K562 (cell line): ENCODE data around the gene TCAF1. TPM values are rescaled to one million over a fixed set of nuclear protein-coding genes. Genes with fewer than 3 reads are reported as not detected.

Source experiments
- ATAC-seq: fragments of 200-7000 bp; cut with Tn5 transposase; 3 replicates; pipeline ENCODE4 v1.9.1; 2020; ENCODE audit warnings: moderate library complexity
- BruUV-seq: library from RNA; stranded (reverse); fragments of 400-500 nt; replicated peaks from 2 replicates; lab custom pipeline; 2021; lab: Mats Ljungman, UMichigan
- CTCF ChIA-PET: fragments of 300-600 bp; formaldehyde crosslinking; extraction: SDS; loops from one replicate; lab custom pipeline; 2021; ENCODE audit warnings: low intra/inter-chr PET ratio; lab: Yijun Ruan, JAX
- POLR2A ChIA-PET: fragments of 300-600, 350-650 bp; sonication (Branson Sonifier 250); formaldehyde crosslinking; extraction: SDS; loops from one replicate; lab custom pipeline; 2021; ENCODE audit warnings: antibody characterized with exemption, inconsistent platforms; lab: Yijun Ruan, JAX
- DNase-seq, 4 experiments: peaks; one replicate each; pipeline versions ENCODE4 v3.0.0 to v3.0.0-alpha.2; 2011 to 2018; ENCODE audit warnings: low spot score in 3 of 4, mixed read lengths in 3 of 4; ENCODE audit errors: extremely low read depth in 1 of 4
- FAIRE-seq: peaks from 2 replicates; lab custom pipeline; 2011; peaks lifted over from hg19 to GRCh38; lab: Jason Lieb, UNC
- H2AFZ ChIP-seq: 2 replicates; pipeline ENCODE4 v1.6.0; 2011; ENCODE audit warnings: low read depth, low read length, control low read depth, inconsistent platforms
- H3K27ac ChIP-seq: fragments of 200-600 bp; 3 replicates; pipeline ENCODE4 v1.8.0; 2011; ENCODE audit warnings: low read depth, mild to moderate bottlenecking, control low read depth, inconsistent platforms, low read length, moderate library complexity, mixed read lengths; ENCODE audit errors: extremely low read depth
- H3K27me3 ChIP-seq, 2 experiments: fragments of 300-600 bp in 1 of 2; 2 replicates in 1 of 2; 3 replicates in 1 of 2; pipeline versions ENCODE4 v1.6.0 to v1.8.0; 2011; ENCODE audit warnings: inconsistent platforms in 2 of 2, low read length in 2 of 2, mild to moderate bottlenecking in 1 of 2, mixed read lengths in 1 of 2, moderate library complexity in 1 of 2; ENCODE audit not compliant: control insufficient read depth in 2 of 2, insufficient read depth in 2 of 2
- H3K36me3 ChIP-seq: fragments of 300-600 bp; 3 replicates; pipeline ENCODE4 v1.8.0; 2011; ENCODE audit warnings: mild to moderate bottlenecking, low read length, inconsistent platforms; ENCODE audit not compliant: control insufficient read depth, insufficient read depth
- H3K4me1 ChIP-seq, 2 experiments: fragments of 200-600 bp in 1 of 2; replicated peaks in 1 of 2; 2 replicates in 1 of 2; 3 replicates in 1 of 2; pipeline versions ENCODE4 v1.5.1 to v1.8.0; 2011; ENCODE audit warnings: inconsistent platforms in 2 of 2, low read length in 2 of 2, mild to moderate bottlenecking in 1 of 2, mixed read lengths in 1 of 2, moderate library complexity in 1 of 2; ENCODE audit not compliant: control insufficient read depth in 2 of 2, insufficient read depth in 2 of 2
- H3K4me2 ChIP-seq: 2 replicates; pipeline ENCODE4 v1.6.1; 2011; ENCODE audit warnings: low read length, control low read depth, inconsistent platforms, mixed read lengths; ENCODE audit not compliant: insufficient read depth
- H3K4me3 ChIP-seq: fragments of 200-600 bp; sonication (generic), shearing (Covaris generic); 2 replicates; pipeline ENCODE4 v1.5.1; 2016; ENCODE audit warnings: control low read depth, inconsistent platforms
- H3K79me2 ChIP-seq: fragments of 200-600 bp; 3 replicates; pipeline ENCODE4 v1.8.0; 2011; ENCODE audit warnings: low read length, inconsistent platforms; ENCODE audit not compliant: control insufficient read depth, insufficient read depth
- H3K9ac ChIP-seq, 2 experiments: 2 replicates each; pipeline versions ENCODE4 v1.6.0 to v1.6.1; 2011; ENCODE audit warnings: low read depth in 2 of 2, low read length in 2 of 2, control low read depth in 1 of 2, inconsistent platforms in 1 of 2, mild to moderate bottlenecking in 1 of 2, mixed read lengths in 1 of 2; ENCODE audit not compliant: insufficient read depth in 1 of 2
- H3K9me1 ChIP-seq: one replicate; pipeline ENCODE4 v1.6.0; 2011; ENCODE audit warnings: inconsistent platforms, mild to moderate bottlenecking, low read length, moderate library complexity; ENCODE audit not compliant: control insufficient read depth, insufficient read depth
- H3K9me3 ChIP-seq: replicated peaks from 2 replicates; pipeline ENCODE4 v1.5.1; 2011; ENCODE audit warnings: low read depth, low read length, inconsistent platforms; ENCODE audit not compliant: control insufficient read depth, insufficient read depth
- H4K20me1 ChIP-seq: replicated peaks from 2 replicates; pipeline ENCODE4 v1.6.1; 2011; ENCODE audit warnings: low read length, inconsistent platforms, mixed read lengths; ENCODE audit not compliant: control insufficient read depth, insufficient read depth
- E2F6 ChIP-seq, 2 experiments: IDR thresholded peaks; 2 replicates each; pipeline ENCODE4 v1.6.1; 2011; ENCODE audit warnings: borderline replicate concordance in 1 of 2, control low read depth in 1 of 2, low read depth in 1 of 2, low read length in 1 of 2, mild to moderate bottlenecking in 1 of 2, mixed read lengths in 1 of 2, moderate library complexity in 1 of 2; ENCODE audit not compliant: insufficient read depth in 1 of 2, insufficient read length in 1 of 2, poor library complexity in 1 of 2, severe bottlenecking in 1 of 2; ENCODE audit errors: extremely low read depth in 1 of 2
- GABPA ChIP-seq: fragments of 200-800 bp; sonication (Bioruptor generic); conservative IDR thresholded peaks from 2 replicates; pipeline ENCODE4 v1.6.1; 2016; ENCODE audit warnings: low read depth, missing genetic modification characterization, missing compliant biosample characterization
- NCOA4 ChIP-seq: fragments of 450-650 bp; IDR thresholded peaks from 2 replicates; pipeline ENCODE4 v1.6.1; 2018; ENCODE audit warnings: mild to moderate bottlenecking; ENCODE audit not compliant: partially characterized antibody
- PML ChIP-seq: IDR thresholded peaks from 2 replicates; pipeline ENCODE4 v1.6.1; 2012; ENCODE audit warnings: low read length, inconsistent platforms
- POLR2H ChIP-seq: IDR thresholded peaks from 2 replicates; pipeline ENCODE4 v1.6.1; 2016; ENCODE audit warnings: missing genetic modification characterization, low read depth, mild to moderate bottlenecking, control low read depth, missing compliant biosample characterization, moderate library complexity
- SAFB2 ChIP-seq: fragments of 200-400 bp; formaldehyde crosslinking; IDR thresholded peaks from 2 replicates; pipeline ENCODE4 v1.6.1; 2018; ENCODE audit warnings: borderline replicate concordance, low read length, low read depth, moderate library complexity; ENCODE audit not compliant: severe bottlenecking
- TEAD2 ChIP-seq: fragments of 450-650 bp; IDR thresholded peaks from 2 replicates; pipeline ENCODE4 v1.6.1; 2016; ENCODE audit warnings: missing genetic modification characterization, control low read depth, missing compliant biosample characterization
- ZNF274 ChIP-seq: IDR thresholded peaks from 2 replicates; pipeline ENCODE4 v1.6.1; 2011; ENCODE audit warnings: low read depth, mild to moderate bottlenecking, low read length, moderate library complexity, borderline replicate concordance
- ZNF445 ChIP-seq: fragments of 250-450 bp; sonication (Bioruptor Pico); IDR thresholded peaks from 2 replicates; pipeline ENCODE4 v1.4.0; 2020; ENCODE audit warnings: low read depth, mild to moderate bottlenecking, moderate library complexity
- WGBS: fragments of 100-300 bp; shearing (Covaris generic); methylation state at CpG from one replicate; pipeline ENCODE4 v1.1.6; 2016; ENCODE audit warnings: low coverage, mixed read lengths; ENCODE audit not compliant: insufficient coverage; ENCODE audit errors: missing lambda C conversion rate; 5-methylcytosine and 5-hydroxymethylcytosine counted together
- in situ Hi-C: fragments of 300-500 bp; cut with MboI; formaldehyde crosslinking; loops from 4 replicates; pipeline ENCODE4 v1.15.0; 2018; ENCODE audit warnings: inconsistent platforms, mixed read lengths
- intact Hi-C: fragments of 100-400 bp; cut with micrococcal nuclease; formaldehyde crosslinking; loops from 2 replicates; pipeline ENCODE4 v1.14.2; 2022
- polyA plus RNA-seq, 8 experiments: library from polyadenylated mRNA; depleted of rRNA in 4 of 8; stranded (reverse) in 5 of 8; unstranded in 3 of 8; fragments of >200 nt; fragmentation: Nextera tagmentation in 2 of 8; fragmentation: Illumina TruSeq in 1 of 8; extraction: Ambion mirVana in 2 of 8; extraction: Trizol in 1 of 8; gene quantifications; 2 replicates each; pipeline versions ENCODE4 v1.2.1 to v1.2.3, GENCODE V29; 2011 to 2014; ENCODE audit warnings: inconsistent platforms in 1 of 8, missing spikeins in 1 of 8
- total RNA-seq, 7 experiments: library from RNA; depleted of rRNA in 6 of 7; stranded (reverse); fragments of >200 nt in 6 of 7; fragmentation: Illumina TruSeq in 2 of 7; extraction: Trizol in 2 of 7; gene quantifications; 2 replicates each; pipeline versions ENCODE4 v1.2.1 to v1.2.3, GENCODE V29; 2011 to 2021; ENCODE audit warnings: low replicate concordance in 1 of 7
- TF ChIP-seq, protein P1 (sequence below), 2 experiments: fragments of 450-650 bp; IDR thresholded peaks; 2 replicates each; pipeline ENCODE4 v1.6.1; 2016

The TCAF1 gene
- total and polyA plus RNA-seq, 9 of the 15 experiments (the other 6 are each of a cell fraction or from before 2014, with no cell fraction given): 6.2 to 52.2 (median 24.4) TPM

DNA sequence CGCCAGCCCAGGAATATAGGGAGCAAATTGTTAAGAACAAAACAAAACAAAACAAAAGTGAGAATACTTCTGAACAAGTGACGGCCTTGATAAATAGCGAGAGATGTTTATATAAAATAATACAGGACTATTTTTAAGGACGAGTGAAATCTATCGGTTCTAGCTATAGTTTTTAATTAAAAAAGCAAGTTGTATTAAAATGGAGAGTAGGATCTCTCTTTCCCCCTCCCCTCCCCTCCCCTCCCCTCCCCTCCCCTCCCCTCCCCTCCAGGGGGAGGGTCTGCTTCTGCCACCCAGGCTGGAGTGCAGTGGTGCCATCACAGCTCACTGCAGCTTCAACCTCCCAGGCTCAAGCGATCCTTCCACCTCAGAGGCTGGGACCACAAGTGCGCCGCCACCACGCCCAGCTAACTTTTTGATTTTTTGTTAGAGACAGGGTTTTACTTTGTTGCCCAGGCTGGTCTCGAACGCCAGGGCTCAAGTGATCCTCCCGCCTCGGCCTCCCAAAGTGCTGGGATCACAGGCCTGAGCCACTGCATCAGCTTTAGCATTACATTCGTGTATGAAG is 440 bp upstream of the TCAF1 start:
- H3K27ac ChIP-seq: peak overlapping the region; percentile 86
- no peak for DNase-seq
- intact Hi-C loops: loop anchor here (10.0 kb wide), 1 partner anchor 502 kb away; the partner anchor contains the start of gene NOBOX
- ChIA-PET CTCF (interaction anchor here (0.6 to 1.2 kb wide), 2 partner anchors 11 to 125 kb away, joined by 3 to 4 read pairs; no protein-coding TSS in a partner anchor), POLR2A (interaction anchor here (0.6 to 4.3 kb wide), 10 partner anchors 9 to 1660 kb away, joined by 3 to 27 read pairs (median 4); no protein-coding TSS in a partner anchor)
- H3K9me1 ChIP-seq: no peaks in the 10 kb centered on the region
- H3K79me2 ChIP-seq: peaks cover 42% of the 10 kb centered on the region
- peak overlapping the region; percentile 79 for H3K4me3 ChIP-seq
- H3K36me3 ChIP-seq: peaks cover 2% of the 10 kb centered on the region; the same call in 1 of the 3 replicates
- no peaks in the 10 kb centered on the region; a peak in 1 of 5 replicates for H3K27me3 ChIP-seq
- peak overlapping the region; percentile 89; the same call in 1 of the 2 replicates for H3K4me2 ChIP-seq
- peak overlapping the region; percentile 100 for H2AFZ ChIP-seq
- no TSS peak for BruUV-seq
- ATAC-seq: no peak
- in situ Hi-C loops: no loop called here
- 63% methylated on average over 14 of the region's 14 CpGs for WGBS
- H3K9me3 ChIP-seq: no peaks in the 10 kb centered on the region
- H4K20me1 ChIP-seq: no peaks in the 10 kb centered on the region
- no peak for FAIRE-seq
- H3K4me1 ChIP-seq: peaks cover 9 to 14% of the 10 kb centered on the region in 2 experiments
- peak overlapping the region; percentile 76 to 98 for H3K9ac ChIP-seq
- TF ChIP-seq NCOA4 (no peak), ZNF274 (no peak), SAFB2 (no peak), GABPA (tag) (0 out of 2 replicates have a peak, but pooled peaks have one; percentile 41), E2F6 (IDR thresholded peaks at IDR 0.05; ENCODE audit: borderline replicate concordance in 1 of 2, extremely low read depth in 1 of 2, insufficient read depth in 1 of 2, insufficient read length in 1 of 2, low read depth in 1 of 2, low read length in 1 of 2, poor library complexity in 1 of 2, severe bottlenecking in 1 of 2) (peak in 1 of 2 experiments; percentile 13), POLR2H (tag) (peak; percentile 59; the same call in 1 of the 2 replicates), PML (0 out of 2 replicates have a peak, but pooled peaks have one; percentile 17), ZNF445 (CRISPR knock-in tag) (no peak), TEAD2 (no peak)
- TF ChIP-seq, protein P1, sequence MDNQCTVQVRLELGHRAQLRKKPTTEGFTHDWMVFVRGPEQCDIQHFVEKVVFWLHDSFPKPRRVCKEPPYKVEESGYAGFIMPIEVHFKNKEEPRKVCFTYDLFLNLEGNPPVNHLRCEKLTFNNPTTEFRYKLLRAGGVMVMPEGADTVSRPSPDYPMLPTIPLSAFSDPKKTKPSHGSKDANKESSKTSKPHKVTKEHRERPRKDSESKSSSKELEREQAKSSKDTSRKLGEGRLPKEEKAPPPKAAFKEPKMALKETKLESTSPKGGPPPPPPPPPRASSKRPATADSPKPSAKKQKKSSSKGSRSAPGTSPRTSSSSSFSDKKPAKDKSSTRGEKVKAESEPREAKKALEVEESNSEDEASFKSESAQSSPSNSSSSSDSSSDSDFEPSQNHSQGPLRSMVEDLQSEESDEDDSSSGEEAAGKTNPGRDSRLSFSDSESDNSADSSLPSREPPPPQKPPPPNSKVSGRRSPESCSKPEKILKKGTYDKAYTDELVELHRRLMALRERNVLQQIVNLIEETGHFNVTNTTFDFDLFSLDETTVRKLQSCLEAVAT (IDR thresholded peaks at IDR 0.05): peak in 1 of 2 experiments; percentile 71; a peak in 1 of 4 replicates
